Stimulated activated CD8-positive, alpha-beta memory T cell treated with anti-CD3 and anti-CD28 coated beads, Interleukin-15, amount 100 ng/mL, for 1 hour (primary cell): ENCODE measurements around the gene LALBA.
"Not testable (repeated sequence)": the region's sequence is repeated elsewhere in the genome, so short reads cannot be mapped to it uniquely, and the experiment has no call there.

Source experiments
- DNase-seq: peaks from one replicate; pipeline ENCODE4 v3.0.0-alpha.2; 2020; ENCODE audit warnings: low read depth

The LALBA gene

GRCh38 chr12:48527891-48528670 lies 41.8 kb downstream of the LALBA start:
- no peak for DNase-seq

GRCh38 chr12:48525332-48525731 lies 44.5 kb downstream of the LALBA start, which contains the start of gene OR8S1:
Gene OR8S1, plus strand, starts transcription at chr12:48525632. Its CDS starts 0 bp downstream, at chr12:48525632.
- DNase-seq = no peak

DNA sequence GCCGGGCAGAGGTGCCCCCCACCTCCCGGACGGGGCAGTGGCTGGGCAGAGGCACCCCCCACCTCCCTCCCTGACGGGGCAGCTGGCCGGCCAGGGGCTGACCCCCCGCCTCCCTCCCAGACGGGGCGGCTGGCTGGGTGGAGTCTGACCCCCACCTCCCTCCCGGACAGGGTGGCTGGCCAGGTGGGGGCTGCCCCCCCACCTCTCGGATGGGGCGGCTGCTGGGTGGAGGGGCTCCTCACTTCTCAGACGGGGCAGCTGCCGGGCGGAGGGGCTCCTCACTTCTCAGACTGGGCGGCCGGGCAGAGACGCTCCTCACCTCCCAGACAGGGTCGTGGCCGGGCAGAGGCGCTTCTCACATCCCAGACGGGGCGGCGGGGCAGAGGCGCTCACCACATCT lies 49.5 kb downstream of the LALBA start:
- DNase-seq = not testable (repeated sequence)
